Activated naive CD8-positive, alpha-beta T cell (primary cell): ENCODE results near the gene SYNGAP1.
"Not testable (repeated sequence)": the region's sequence is repeated elsewhere in the genome, so short reads cannot be mapped to it uniquely, and the experiment has no call there.

Experiments
- H3K27ac Mint-ChIP-seq: one replicate; pipeline ENCODE4 v1.8.0; 2021; ENCODE audit warnings: mixed read lengths
- H3K27me3 Mint-ChIP-seq: one replicate; pipeline ENCODE4 v1.8.0; 2021; ENCODE audit warnings: mixed read lengths
- H3K36me3 Mint-ChIP-seq: one replicate; pipeline ENCODE4 v1.8.0; 2021; ENCODE audit warnings: mixed read lengths
- H3K4me1 Mint-ChIP-seq: one replicate; pipeline ENCODE4 v1.8.0; 2021; ENCODE audit warnings: low read depth, mixed read lengths
- H3K4me3 Mint-ChIP-seq: one replicate; pipeline ENCODE4 v1.8.0; 2021; ENCODE audit warnings: mild to moderate bottlenecking, mixed read lengths
- H3K9me3 Mint-ChIP-seq: one replicate; pipeline ENCODE4 v1.8.0; 2021; ENCODE audit warnings: low read depth, mixed read lengths

The SYNGAP1 gene

DNA sequence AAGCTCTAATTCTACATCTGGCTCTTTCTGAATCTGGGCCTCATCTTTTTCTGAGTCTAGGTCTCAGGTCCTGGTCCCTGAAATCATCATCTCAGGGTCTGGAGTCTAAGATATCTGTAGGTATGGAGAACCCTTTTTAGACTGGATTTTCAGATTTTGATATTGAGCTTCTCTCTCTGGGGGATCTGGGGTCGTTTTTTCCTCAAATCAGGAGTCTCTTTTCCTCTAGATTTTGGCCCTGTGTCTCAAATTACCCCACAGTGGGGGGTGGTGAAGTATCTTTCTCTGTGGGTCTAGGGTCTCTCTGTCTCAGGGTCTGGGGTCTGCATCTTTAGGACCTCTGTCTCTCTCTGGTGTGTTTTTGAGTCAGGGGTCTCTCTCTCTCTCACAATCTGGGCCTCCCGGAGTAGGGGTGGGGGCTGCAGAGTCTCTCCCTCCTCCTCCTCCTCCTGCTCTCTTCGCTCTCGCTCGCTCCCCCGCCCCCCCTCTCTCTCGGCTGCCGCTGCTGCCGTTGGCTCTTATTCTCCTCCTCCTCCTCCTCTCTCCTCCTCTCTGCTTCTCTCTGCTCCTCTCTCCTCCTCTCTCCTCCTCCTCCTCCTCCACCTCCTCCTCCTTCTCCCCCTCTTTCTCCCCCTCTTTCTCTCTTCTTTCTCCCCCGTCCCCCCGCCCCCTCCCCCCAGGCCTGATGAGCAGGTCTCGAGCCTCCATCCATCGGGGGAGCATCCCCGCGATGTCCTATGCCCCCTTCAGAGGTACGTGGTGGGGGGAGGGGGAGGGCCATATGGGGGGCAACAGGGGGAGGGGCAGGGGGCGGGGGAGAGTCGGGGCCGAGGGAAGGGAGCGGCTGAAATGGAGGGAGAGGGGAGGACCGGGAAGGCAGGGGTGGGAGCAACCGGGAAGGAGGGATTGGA lies at the start of gene SYNGAP1:
SYNGAP1 (plus strand) TSS at position 486 of the 911 bp plus-strand sequence; CDS start at position 686, 200 bp downstream.
- peak within 1 kb of the TSS; percentile 94 for H3K4me3 Mint-ChIP-seq
- no peaks in the 10 kb centered on the region for H3K9me3 Mint-ChIP-seq
- peak within 1 kb of the TSS; percentile 99 for H3K27ac Mint-ChIP-seq
- peaks cover 75% of the 10 kb centered on the region for H3K4me1 Mint-ChIP-seq
- H3K36me3 Mint-ChIP-seq = peaks cover 2% of the 10 kb centered on the region
- no peaks in the 10 kb centered on the region for H3K27me3 Mint-ChIP-seq

DNA sequence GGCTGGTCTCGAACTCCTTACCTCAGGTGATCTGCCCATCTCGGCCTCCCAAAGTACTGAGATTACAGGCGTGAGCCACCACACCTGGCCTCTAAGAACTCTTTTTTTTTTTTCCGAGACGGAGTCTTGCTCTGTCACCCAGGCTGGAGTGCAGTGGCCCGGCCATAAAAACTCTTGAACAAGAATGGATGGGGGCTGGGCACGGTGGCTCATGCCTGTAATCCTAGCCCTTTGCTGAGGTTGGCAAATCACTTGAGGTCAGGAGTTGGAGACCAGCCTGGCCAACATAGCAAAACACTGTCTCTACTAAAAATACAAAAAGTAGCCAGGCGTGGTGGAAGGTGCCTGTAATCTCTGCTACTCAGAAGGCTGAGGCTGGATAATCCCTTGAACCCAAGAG lies 48.0 kb upstream of the SYNGAP1 start:
- not testable (repeated sequence) for H3K4me1 Mint-ChIP-seq, H3K27me3 Mint-ChIP-seq, H3K9me3 Mint-ChIP-seq, H3K4me3 Mint-ChIP-seq, H3K36me3 Mint-ChIP-seq, H3K27ac Mint-ChIP-seq

DNA sequence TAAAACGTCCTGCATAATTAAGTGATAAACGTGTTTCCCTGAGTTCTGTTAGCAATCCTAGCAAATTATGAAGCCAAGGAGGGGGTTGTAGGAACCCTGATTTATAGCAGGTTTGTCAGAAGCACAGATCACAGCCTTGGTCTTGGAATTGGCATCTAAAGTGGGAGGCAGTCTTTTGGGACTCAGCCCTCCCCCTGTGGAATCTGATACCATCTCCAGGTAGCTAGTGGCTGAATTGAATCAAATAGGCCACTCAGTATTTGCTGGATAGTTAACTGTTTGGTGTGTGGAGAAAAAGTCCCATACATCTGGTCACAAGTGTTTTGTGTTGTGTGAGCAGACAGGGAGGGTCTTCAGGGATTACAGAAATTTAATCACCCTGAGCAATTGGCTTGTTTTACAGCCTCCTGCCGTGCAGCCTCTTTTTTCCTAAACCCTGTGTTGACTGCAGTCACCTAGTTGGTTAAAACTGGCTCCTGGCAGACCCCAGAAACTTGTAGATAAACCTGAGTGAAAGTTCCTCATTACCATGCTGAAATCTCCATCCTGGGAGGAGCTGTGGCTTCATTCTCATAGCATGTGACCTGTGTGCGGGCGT lies 47.2 kb upstream of the SYNGAP1 start:
- Mint-ChIP-seq H3K36me3 (no peaks in the 10 kb centered on the region), H3K9me3 (no peaks in the 10 kb centered on the region), H3K4me3 (no peak overlapping the region), H3K27ac (no peak overlapping the region), H3K4me1 (peaks cover 8% of the 10 kb centered on the region), H3K27me3 (no peaks in the 10 kb centered on the region)

DNA sequence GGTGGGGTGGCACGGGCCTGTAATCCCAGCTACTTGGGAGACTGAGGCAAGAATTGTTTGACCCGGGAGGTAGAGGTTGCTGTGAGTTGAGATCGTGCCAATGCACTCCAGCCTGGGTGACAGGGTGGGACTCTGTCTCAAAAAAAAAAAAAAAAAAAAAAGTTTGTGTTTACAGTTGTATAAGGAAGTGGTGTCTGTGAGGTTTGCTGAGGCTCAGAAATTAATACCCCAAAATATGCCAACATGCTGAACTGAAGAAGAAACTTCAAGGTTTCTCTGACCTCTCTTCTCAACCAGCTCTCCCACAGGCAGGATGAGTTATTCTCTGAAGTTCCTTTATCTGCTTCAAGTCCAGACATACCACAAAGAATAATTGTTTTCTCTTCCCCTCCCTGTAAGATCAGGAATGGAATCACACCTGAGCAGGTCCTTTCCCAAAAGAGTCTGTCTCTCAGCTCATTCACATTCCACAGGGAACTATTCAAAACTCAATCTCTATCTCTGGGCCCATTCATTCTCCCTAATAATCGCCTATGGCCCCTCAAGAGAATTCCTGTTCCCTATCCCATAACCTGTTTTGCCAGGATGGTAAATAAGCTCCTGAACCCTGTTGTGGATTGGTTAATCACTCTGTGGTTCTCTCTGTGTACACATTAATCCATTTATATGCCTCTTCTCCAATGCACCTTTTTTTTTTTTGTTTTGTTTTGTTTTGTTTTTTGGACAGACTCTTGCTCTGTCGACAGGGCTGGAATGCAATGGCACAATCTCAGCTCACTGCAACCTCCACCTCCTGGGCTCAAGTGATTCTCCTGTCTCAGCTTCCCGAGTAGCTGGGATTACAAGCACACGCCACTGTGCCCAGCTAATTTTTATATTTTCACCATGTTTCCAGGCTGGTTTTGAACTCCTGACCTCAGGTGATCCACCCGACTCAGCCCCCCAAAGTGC lies 45.6 kb upstream of the SYNGAP1 start:
- H3K27me3 Mint-ChIP-seq = no peaks in the 10 kb centered on the region
- no peaks in the 10 kb centered on the region for H3K36me3 Mint-ChIP-seq
- H3K9me3 Mint-ChIP-seq = no peaks in the 10 kb centered on the region
- no peak overlapping the region for H3K27ac Mint-ChIP-seq
- no peak overlapping the region for H3K4me3 Mint-ChIP-seq
- H3K4me1 Mint-ChIP-seq = peaks cover 8% of the 10 kb centered on the region

DNA sequence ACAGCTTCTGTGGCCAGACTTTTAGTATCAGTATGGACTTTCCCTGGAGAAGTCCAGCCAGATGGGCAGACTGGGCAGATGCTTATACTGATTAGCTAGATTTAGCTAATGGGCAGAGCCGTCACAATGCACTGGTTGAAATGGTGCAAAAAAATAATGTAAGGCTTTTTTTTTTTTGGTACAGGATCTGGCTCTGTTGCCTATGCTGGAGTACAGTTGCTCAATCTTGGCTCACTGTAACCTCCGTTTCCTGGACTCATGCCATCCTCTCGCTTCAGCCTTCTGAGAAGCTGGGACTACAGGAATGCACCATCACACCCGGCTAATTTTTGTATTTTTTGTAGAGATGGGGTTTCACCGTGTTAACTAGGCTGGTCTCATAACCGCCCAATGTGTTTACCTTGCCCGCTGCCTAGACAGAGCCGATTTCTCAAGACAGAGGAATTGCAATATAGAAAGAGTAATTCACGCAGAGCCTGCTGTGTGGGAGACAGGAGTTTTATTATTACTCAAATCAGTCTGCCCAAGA lies 44.7 kb upstream of the SYNGAP1 start:
- H3K27me3 Mint-ChIP-seq = no peaks in the 10 kb centered on the region
- no peaks in the 10 kb centered on the region for H3K9me3 Mint-ChIP-seq
- no peak overlapping the region for H3K4me3 Mint-ChIP-seq
- no peaks in the 10 kb centered on the region for H3K36me3 Mint-ChIP-seq
- peaks cover 8% of the 10 kb centered on the region for H3K4me1 Mint-ChIP-seq
- no peak overlapping the region for H3K27ac Mint-ChIP-seq

DNA sequence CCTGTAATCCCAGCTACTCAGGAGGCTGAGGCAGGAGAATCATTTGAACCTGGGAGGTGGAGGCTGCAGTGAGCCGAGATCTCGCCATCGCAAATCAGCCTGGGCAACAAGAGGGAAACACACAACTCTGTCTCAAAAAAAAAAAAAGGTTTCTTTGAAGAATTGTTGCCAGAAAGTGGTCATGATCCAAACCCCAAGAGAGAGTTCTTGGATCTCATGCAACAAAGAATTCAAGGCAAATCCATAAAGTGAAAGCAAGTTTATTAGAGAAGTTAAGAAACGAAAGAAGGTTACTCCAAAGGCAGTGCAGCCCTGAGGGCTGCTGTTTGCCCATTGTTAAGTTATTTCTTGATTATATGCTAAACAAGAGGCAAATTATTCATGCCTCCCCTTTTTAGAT lies 42.7 kb upstream of the SYNGAP1 start:
- no peak overlapping the region for H3K4me3 Mint-ChIP-seq
- no peaks in the 10 kb centered on the region for H3K27me3 Mint-ChIP-seq

DNA sequence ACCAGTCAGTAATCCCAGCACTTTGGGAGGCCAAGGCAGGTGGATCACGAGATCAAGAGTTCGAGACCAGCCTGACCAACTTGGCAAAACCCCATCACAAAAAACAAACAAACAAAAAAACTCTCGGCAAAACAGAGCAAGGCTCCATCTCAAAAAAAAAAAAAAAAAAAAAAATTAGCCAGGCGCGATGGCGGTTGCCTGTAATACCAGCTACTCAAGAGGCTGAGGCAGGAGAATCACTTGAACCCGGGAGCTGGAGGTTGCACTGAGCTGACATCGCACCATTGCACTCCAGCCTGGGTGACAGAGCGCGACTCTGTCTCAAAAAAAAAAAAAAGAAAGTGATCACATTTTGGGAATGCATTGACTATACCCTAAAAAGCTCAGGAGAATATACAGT lies 40.7 kb upstream of the SYNGAP1 start:
- H3K27me3 Mint-ChIP-seq, H3K36me3 Mint-ChIP-seq, H3K9me3 Mint-ChIP-seq, H3K4me1 Mint-ChIP-seq, H3K4me3 Mint-ChIP-seq, H3K27ac Mint-ChIP-seq: not testable (repeated sequence)

More for the DNA sequence above, 42.7 kb upstream of the SYNGAP1 start:
- peaks cover 8% of the 10 kb centered on the region for H3K4me1 Mint-ChIP-seq
- H3K9me3 Mint-ChIP-seq = no peaks in the 10 kb centered on the region
- H3K36me3 Mint-ChIP-seq = no peaks in the 10 kb centered on the region
- H3K27ac Mint-ChIP-seq = no peak overlapping the region

DNA sequence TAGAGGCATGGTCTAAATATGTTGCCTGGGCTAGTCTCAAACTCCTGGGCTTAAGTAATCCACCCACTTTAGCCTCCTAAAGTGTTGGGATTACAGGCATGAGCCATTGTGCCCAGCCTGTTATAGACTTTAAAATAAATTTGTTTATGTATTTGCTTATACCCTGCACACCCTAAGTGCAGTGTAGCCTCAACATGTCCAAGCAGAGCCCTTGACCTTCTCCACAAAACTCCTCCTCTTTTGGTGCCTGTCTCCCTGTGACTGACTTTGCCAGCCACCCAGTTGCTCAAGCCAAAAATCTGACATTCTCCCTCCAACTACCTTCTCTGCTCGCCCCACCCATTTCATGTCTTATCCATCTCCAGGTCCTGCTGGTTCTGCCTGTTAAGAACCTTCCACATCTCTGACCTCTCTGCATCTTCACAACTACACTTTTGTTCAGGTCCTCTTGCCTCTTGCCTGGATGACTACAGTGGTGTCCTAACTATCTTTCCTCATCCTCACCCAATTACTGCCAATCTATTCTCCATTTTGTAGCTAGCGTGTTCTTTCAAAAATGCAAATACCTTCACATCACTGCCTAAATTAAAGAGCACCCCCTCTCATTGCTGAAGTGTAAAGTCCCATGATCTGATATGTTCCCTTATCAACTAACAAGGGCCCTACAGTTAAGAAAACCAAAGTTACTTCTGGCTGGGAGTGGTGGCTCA lies 39.4 kb upstream of the SYNGAP1 start:
- Mint-ChIP-seq H3K27me3 (no peaks in the 10 kb centered on the region), H3K4me1 (no peaks in the 10 kb centered on the region), H3K36me3 (no peaks in the 10 kb centered on the region), H3K9me3 (no peaks in the 10 kb centered on the region), H3K4me3 (no peak overlapping the region), H3K27ac (no peak overlapping the region)

DNA sequence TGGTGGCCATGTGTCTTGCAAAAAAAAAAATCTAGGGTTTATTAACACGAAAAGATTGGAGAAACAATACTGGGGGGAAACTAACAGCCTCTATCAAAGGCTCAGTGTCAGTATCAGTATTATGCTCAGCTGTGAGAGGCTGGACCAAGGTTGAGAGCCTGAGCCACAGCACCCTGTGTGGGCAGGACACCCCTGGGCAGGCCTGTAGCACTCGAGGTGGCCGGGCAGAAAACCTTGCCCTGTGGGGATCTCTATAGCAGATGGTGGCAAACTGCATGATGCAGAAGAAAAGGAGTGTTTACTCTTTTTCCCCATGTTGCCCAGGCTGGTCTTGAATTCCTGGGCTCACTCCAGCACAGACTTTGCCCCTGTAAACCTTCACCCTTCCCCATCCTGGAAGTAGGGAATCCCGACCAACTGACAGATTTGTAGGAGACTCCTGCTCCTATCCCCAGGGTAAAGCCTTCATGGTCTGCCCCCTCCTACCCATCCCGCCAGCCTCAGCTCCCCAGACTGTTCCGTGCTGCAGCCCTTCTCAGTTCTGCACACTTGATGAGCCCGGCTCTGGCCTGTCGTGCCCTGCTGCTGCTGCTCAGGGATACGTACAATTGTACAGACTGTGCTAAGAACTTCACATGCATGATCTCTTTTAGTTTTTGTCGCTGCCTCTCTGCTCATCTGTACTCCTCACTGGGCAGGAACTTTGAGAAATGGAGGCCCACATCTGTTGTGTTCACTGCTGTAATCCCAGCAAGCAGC lies 36.3 kb upstream of the SYNGAP1 start:
- Mint-ChIP-seq H3K27ac (no peak overlapping the region), H3K9me3 (no peaks in the 10 kb centered on the region), H3K36me3 (no peaks in the 10 kb centered on the region), H3K4me3 (no peak overlapping the region), H3K27me3 (no peaks in the 10 kb centered on the region), H3K4me1 (no peaks in the 10 kb centered on the region)

DNA sequence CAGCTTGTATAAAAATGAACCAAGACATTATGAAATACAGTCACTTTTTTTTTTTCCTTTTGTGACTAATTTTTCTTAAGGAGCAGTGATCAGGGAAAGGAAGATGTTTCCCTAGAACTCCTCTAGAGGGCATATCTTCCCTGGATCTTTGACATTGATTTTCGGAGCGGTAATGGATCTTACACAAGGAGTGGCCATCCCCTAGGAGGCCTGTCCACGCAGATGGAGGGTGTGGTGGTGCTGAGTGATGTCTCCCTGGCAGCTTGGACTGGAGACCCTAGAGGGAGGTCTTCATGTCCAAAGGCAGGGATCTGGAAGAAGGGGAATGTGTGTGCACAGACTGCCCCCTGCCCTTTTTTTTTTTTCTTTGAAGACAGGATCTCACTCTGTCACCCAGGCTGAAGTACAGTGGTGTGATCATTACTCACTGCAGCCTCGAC lies 35.3 kb upstream of the SYNGAP1 start:
- H3K9me3 Mint-ChIP-seq = no peaks in the 10 kb centered on the region
- no peaks in the 10 kb centered on the region for H3K36me3 Mint-ChIP-seq
- H3K4me3 Mint-ChIP-seq = no peak overlapping the region
- no peaks in the 10 kb centered on the region for H3K4me1 Mint-ChIP-seq
- no peaks in the 10 kb centered on the region for H3K27me3 Mint-ChIP-seq
- H3K27ac Mint-ChIP-seq = no peak overlapping the region

DNA sequence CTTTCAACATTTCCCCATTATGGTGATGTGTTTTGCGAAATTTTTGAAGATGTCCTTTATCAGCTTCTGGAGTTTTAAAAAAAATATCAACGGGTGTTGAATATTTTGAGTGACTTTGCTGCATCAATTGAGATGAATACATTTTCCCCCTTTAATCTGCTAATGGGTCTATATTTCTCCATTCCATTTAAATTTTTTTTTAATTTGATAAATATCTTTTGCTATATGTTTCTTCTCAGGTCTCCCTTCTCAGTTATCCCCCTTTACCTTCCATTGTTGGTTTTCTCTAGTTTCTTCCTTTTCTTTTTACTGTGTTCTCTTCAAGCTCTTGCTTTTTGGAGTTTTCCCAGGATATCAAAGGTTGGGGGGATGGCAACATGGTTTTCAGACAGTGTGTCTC lies 29.7 kb upstream of the SYNGAP1 start:
- H3K9me3 Mint-ChIP-seq = no peaks in the 10 kb centered on the region
- no peak overlapping the region for H3K4me3 Mint-ChIP-seq
- H3K36me3 Mint-ChIP-seq = no peaks in the 10 kb centered on the region
- H3K4me1 Mint-ChIP-seq = peaks cover 16% of the 10 kb centered on the region
- peak overlapping the region; percentile 95 for H3K27ac Mint-ChIP-seq
- no peaks in the 10 kb centered on the region for H3K27me3 Mint-ChIP-seq

DNA sequence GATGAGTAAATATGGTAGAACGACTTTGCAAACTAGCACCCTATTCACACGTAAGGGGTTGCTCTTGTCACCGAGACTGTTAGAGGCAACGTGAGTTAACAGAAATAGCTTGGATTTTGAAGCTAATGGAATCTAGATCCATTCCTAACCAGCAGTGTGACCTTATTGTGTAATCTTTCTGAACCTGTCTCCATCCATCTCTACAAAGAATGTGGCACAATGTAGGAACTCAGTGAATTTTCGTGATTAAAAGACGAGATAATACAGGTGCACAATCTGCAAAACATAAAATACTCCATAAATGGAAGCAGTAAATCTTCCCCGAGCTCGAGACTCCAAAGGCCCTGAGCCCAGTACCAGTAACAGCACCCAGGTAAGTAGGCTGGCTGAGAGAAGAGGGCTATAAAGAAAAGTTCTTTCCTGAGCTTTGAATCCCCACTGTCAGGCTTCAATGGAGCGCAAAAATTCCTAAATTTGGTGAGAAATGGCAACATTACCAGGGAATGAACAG lies 29.0 kb upstream of the SYNGAP1 start:
- Mint-ChIP-seq H3K27ac (peak overlapping the region; percentile 95), H3K27me3 (no peaks in the 10 kb centered on the region), H3K9me3 (no peaks in the 10 kb centered on the region)

DNA sequence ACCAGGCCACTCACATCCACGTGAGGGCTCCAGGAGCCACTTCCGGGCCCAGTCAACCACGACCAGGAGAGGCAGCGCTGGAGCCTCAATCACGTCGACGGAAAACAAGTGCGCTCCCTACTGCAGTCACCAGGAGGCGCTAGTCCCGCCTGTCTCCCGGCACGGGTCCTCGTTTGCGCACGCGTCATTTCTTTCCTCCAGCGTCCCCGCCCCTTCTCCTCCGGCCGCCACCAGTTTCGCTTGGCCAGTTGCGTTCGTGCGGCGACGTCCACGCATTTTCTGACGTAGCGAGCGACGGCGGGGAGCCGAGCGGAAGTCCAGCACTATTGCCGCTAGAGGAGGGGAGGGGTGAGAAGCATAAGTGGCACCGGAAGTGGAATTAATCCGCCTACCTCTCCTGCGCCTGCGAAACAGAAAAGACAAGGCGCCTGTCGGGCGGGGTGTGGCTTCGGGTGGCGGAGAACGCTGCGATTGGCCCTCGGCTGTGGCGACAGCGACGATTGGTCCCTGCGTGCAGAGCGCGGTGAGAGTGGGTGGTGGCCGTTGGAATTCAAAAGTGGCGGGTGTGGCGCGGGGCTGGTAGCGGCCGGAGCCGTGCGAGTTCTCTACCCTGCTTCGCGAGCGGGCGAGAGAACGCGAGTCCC lies 28.5 kb upstream of the SYNGAP1 start, which contains the start of gene KIFC1:
KIFC1 (plus strand) TSS at position 546 of the 644 bp plus-strand sequence. CDS start 163 bp downstream, outside the sequence.
- H3K4me3 Mint-ChIP-seq = peak within 1 kb of the TSS; percentile 85
- no peaks in the 10 kb centered on the region for H3K9me3 Mint-ChIP-seq
- no peaks in the 10 kb centered on the region for H3K27me3 Mint-ChIP-seq
- peak within 1 kb of the TSS; percentile 95 for H3K27ac Mint-ChIP-seq
- H3K4me1 Mint-ChIP-seq = peaks cover 16% of the 10 kb centered on the region
- H3K36me3 Mint-ChIP-seq = no peaks in the 10 kb centered on the region

More for the DNA sequence above, 29.0 kb upstream of the SYNGAP1 start:
- Mint-ChIP-seq H3K36me3 (no peaks in the 10 kb centered on the region), H3K4me3 (peak overlapping the region; percentile 85), H3K4me1 (peaks cover 16% of the 10 kb centered on the region)
